ENCODE data around the gene UBXN4. TPM values are rescaled to one million over a fixed set of nuclear protein-coding genes. Genes with fewer than 3 reads are reported as not detected.
"Not testable (repeated sequence)": the region's sequence is repeated elsewhere in the genome, so short reads cannot be mapped to it uniquely, and the experiment has no call there.

UBXN4 gene
- total RNA-seq, 1 experiment from 2014 or later, result 85.9 TPM

GRCh38 chr2:135800513-135801460, 59.1 kb downstream of the UBXN4 start:
- DNase-seq (ENCODE audit: extremely low read depth, low read depth), result no peak

GRCh38 chr2:135802350-135802749, 60.7 kb downstream of the UBXN4 start:
- no peak for DNase-seq (ENCODE audit: extremely low read depth, low read depth)

GRCh38 chr2:135803278-135803677, 61.6 kb downstream of the UBXN4 start:
- no peak for DNase-seq (ENCODE audit: extremely low read depth, low read depth)

- DNase-seq (ENCODE audit: extremely low read depth, low read depth), result not testable (repeated sequence)
These were observed 66.2 kb downstream of the UBXN4 start for GRCh38 chr2:135807874-135808273.

GRCh38 chr2:135812907-135813511, 71.4 kb downstream of the UBXN4 start:
- DNase-seq (ENCODE audit: extremely low read depth, low read depth), result no peak

GRCh38 chr2:135815269-135815668, 73.6 kb downstream of the UBXN4 start:
- no peak for DNase-seq (ENCODE audit: extremely low read depth, low read depth)

- no peak for DNase-seq (ENCODE audit: extremely low read depth, low read depth)
These were observed 75.8 kb downstream of the UBXN4 start for GRCh38 chr2:135817466-135817865.

- DNase-seq (ENCODE audit: extremely low read depth, low read depth), result no peak
These were observed 76.3 kb downstream of the UBXN4 start for GRCh38 chr2:135817951-135818350.

- no peak for DNase-seq (ENCODE audit: extremely low read depth, low read depth)
These were observed 77.4 kb downstream of the UBXN4 start for GRCh38 chr2:135818937-135819610.

- no peak for DNase-seq (ENCODE audit: extremely low read depth, low read depth)
These were observed 78.5 kb downstream of the UBXN4 start for GRCh38 chr2:135820003-135820618.

GRCh38 chr2:135821190-135821589, 79.5 kb downstream of the UBXN4 start:
- no peak for DNase-seq (ENCODE audit: extremely low read depth, low read depth)

- DNase-seq (ENCODE audit: extremely low read depth, low read depth), result no peak
These were observed 81.2 kb downstream of the UBXN4 start for GRCh38 chr2:135822855-135823254.

GRCh38 chr2:135825131-135825530, 83.5 kb downstream of the UBXN4 start:
- DNase-seq (ENCODE audit: extremely low read depth, low read depth), result no peak

GRCh38 chr2:135825550-135826176, 84.0 kb downstream of the UBXN4 start:
- no peak for DNase-seq (ENCODE audit: extremely low read depth, low read depth)

GRCh38 chr2:135826544-135826943, 84.9 kb downstream of the UBXN4 start:
- DNase-seq (ENCODE audit: extremely low read depth, low read depth), result no peak

GRCh38 chr2:135829378-135830135, 87.9 kb downstream of the UBXN4 start:
- no peak for DNase-seq (ENCODE audit: extremely low read depth, low read depth)

- DNase-seq (ENCODE audit: extremely low read depth, low read depth), result no peak
These were observed 89.6 kb downstream of the UBXN4 start for GRCh38 chr2:135831180-135831812.

GRCh38 chr2:135832891-135833290, 91.2 kb downstream of the UBXN4 start:
- no peak for DNase-seq (ENCODE audit: extremely low read depth, low read depth)

All from NCI-H460 (cell line).